GM18870 (cell line): ENCODE measurements around the gene NEUROD4.

Source experiments
- ATAC-seq: cut with Tn5 transposase; IDR thresholded peaks from one replicate; pipeline ENCODE4 v1.9.1; 2021; ENCODE audit warnings: moderate library complexity; ENCODE audit not compliant: unreplicated experiment

Gene NEUROD4

DNA sequence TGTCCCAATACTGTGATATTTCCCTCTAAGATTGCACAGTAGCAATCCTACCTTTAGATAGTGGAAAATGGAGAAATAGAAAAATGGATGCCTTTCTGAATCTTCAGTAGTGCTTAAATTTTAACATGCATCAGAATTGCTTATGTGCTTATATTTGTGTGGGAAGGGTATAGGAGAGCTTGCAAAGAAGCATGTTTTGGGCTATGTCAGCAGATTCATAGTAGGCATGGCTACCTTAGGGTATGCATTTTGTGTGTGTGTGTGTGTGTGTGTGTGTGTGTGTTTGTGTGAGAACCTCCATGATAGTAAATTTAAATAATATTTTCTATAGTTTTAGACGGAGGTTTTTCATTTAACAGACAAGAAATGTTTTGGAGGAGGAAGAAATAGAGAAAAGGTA is 38.3 kb downstream of the NEUROD4 start:
- no peak for ATAC-seq

DNA sequence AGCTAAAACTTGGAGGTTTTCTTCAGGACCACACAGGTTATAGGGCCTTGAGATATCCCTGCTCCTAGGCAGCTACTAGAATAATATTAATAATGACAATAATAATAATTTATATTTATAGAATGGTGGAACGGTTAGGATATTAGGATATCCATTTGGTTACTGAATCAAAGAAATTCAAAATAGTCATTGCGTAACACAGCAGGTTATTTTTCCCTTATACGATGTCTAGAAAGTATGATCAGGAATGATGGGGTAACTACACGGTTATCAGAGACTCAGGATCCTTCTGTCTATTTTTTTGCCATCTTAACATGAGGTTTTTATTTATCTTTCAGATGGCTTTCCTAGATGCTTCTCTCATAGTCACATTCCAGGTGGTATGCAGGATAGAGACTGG is 39.0 kb downstream of the NEUROD4 start:
- no peak for ATAC-seq

DNA sequence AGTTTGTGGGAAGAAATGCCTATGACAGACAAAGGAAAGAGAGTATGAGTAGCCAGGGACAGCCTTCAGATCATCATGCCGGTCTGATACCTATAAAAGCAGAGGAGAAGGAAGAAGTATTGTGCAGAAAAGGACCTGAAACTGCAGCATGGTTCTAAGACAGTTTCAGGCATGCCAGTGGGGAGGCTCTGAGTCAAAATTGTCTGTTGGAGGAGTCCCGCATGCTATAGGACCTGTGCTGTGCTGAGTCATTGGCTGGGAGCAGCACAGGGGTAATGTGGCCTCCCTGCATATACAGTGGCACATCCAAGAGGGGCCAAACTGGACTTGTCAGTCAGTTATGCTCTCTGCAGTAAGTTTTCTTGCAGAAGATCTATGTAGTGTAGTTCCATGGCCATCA is 40.7 kb downstream of the NEUROD4 start:
- peak; percentile 99 for ATAC-seq

DNA sequence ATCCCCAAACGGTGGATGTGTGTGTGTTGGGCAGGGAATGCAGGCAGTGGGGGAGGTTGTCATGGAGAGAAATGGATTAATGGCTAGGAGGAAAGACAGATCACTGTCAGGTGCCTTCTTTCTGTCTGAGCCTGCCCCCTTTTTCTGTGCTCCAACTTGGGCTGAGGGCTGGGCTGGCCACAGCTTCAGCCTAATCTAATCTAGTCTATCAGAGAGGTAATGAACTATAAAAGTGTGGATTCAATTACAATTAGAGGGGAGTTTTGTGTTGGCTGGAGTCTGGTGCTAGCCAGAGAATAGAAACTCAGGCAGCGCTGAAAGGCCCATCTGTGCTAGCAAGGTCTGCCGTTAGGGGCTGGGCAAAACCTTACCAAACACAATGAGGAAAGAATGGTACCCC is 41.2 kb downstream of the NEUROD4 start:
- no peak for ATAC-seq

DNA sequence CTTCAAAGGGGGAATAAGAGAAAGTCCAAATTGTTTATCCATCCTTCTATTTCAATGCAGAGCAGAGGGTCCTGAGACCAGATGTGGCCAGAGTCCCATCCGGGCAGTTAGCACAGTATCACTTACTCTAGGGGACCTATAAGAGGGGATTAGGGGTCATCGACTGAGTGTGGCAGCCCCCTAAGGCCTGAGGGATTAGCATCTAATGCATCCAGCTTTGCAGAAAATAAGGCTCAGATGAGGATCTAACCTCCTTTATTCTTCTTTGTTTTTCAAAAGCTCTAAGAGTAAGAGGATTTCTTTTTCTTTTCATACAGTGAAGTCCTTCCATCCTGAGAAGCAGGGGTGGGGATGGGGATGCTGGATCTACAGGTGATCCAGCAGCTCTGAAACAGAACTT is 43.5 kb downstream of the NEUROD4 start:
- no peak for ATAC-seq

DNA sequence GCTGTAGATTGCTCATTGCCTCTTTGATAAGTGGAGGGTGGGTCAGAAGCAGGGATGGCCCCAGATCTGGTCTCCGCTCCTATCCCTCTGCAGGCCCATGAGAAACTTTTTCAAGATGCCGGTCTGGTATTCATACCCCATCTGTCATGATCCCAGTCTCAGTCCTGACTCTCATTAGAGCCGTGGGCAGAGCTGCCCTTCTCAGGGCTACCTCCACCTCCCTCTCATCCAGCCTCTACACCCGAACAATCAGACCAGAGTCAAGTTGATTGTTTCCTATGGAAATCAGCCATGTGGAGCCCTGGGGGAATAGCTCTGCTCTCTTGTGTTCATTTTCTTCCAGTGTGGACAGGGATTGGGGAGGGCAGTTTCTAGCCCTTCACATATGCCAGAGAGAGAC is 45.8 kb downstream of the NEUROD4 start:
- ATAC-seq: no peak

DNA sequence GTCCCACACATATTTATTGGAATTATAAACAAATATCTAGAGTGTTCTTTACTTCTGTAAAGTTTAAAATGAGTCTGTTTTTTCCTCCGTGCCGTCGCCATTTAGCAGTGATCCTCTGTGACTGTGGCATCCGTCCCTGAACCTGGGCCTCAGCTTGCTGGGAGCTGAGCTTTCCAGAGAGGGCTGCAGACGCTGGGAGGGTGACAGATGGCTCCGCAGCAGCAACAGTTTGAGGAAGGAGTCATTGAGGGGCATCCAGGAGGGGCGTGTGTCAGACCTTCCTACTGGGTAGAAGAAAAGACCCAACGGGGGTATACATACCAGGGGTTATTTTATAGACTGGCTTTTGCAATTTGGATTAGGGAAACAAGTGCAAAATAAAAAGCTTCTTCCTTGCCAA is 47.9 kb downstream of the NEUROD4 start:
- no peak for ATAC-seq

DNA sequence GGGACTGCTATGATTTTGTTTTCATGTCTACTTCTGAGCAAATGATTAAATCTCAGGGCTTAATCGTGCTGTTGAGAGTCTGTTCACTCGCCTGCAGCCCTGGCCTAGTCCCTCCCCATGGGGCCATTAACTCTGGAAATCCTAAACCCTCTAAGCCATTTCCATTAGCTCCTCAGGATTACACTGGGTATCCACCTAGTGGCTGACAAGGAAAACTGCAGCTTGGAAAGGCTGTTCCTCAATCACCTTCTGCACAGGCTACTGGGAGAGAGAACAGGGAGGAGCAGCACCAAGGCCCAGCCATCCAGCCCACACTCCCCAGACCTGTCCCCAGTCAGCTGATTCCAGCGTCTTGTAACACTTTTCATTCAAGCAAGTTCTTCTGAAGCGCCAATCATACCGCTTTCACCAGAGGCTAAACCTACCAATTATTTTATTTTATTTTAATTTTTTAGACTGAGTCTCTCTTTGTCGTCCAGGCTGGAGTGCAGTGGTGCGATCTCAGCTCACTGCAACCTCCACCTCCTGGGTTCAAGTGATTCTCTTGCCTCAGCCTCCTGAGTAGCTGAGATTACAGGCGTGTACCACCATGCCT is 48.7 kb downstream of the NEUROD4 start:
- no peak for ATAC-seq

DNA sequence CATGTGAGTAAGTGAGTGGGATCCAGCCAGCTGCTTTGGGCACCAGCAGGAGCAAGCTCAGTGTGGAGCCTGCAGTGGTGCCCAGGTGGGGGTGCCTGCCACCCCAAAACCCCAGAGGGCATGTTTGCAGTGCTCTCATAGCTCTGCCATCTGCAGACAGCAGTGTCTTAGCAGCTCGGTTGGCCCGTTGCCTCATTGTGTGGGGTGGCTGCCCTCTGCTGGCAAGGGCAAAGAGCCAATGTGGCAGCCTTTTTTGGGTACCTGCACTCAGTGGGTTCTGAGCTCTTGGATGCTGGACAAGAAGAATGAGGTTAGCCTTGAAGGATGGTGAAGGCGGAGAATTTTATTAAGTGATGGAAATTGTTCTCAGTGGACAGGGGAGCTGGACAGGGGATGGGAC is 52.3 kb downstream of the NEUROD4 start:
- no peak for ATAC-seq

DNA sequence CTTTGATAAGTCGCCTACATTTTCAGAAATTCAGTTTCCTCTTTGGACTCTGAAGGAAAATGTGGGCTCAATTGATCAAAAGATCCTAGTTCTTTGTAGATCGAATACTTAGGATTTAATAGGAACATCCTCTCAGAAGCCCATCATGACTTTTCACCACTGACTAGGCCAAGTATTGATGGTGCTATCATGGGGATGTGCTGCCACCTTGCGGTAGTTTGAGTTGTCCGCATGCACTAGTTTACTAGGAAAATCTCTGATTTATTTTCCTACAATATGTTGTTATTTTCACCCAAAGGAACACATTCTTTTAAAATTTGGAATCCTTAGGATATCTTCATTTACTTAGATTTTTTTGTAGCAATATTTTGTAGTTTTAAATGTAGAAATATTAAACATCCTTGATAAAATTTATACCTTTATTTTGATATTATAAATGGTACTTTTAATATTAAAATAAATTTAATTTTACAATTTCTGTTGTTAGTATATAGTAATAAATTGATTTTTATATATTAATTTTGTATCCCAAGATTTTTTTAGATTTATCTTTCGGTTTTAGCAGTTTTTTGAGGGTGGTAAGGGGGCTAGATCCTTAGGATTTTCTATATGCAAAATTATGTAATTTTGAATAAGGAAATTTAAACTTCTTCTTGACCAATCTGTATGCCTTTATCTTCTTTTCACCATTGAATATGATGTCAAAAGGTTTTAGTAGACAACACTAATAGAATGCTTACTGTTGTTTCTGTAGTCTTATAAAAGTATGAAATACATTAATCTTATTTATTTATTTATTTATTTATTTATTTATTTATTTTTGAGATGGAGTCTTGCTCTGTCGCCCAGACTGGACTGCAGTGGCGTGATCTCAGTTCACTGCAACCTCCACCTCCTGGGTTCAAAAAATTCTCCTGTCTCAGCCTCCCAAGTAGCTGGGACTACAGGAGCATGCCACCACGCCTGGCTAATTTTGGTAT is 53.6 kb downstream of the NEUROD4 start:
- no peak for ATAC-seq

DNA sequence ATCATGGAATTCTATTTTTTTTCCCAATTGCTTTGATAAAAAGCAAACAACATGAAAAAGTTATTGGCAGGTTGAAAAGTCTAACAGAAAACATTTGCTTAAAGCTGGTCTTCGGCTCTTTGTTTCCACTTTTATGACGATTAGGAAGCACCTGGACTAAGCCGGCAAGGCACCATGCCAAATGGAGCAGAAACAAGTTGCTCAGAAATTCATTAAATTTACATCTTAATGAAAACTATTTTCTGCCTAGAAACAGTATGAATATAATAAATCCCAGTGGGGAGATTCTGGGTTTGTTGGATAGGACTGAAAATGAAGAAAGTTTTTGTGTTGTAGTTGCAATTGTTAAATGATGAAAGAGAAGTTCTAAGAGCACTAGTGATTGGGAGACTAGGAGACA is 55.0 kb downstream of the NEUROD4 start:
- ATAC-seq: no peak
